HG03571 (cell line): Measurements from ENCODE around the gene KCNB1.

ENCODE experiments used
- ATAC-seq: cut with Tn5 transposase; IDR thresholded peaks from one replicate; pipeline ENCODE4 v1.9.1; 2021; ENCODE audit not compliant: unreplicated experiment

Gene KCNB1

GRCh38 chr20:49360242-49360968 lies 122.1 kb downstream of the KCNB1 start:
- no peak for ATAC-seq

- ATAC-seq, result no peak
Measured at GRCh38 chr20:49356676-49357075, 125.8 kb downstream of the KCNB1 start.

- no peak for ATAC-seq
Measured at GRCh38 chr20:49354673-49355072, 127.8 kb downstream of the KCNB1 start.

GRCh38 chr20:49353348-49353747 lies 129.1 kb downstream of the KCNB1 start:
- ATAC-seq, result no peak

- ATAC-seq, result no peak
Measured at GRCh38 chr20:49352751-49353150, 129.7 kb downstream of the KCNB1 start.

- no peak for ATAC-seq
Measured at GRCh38 chr20:49351775-49352174, 130.7 kb downstream of the KCNB1 start.

- ATAC-seq, result no peak
Measured at GRCh38 chr20:49349694-49350252, 132.7 kb downstream of the KCNB1 start.

GRCh38 chr20:49349078-49349477 lies 133.4 kb downstream of the KCNB1 start:
- ATAC-seq, result no peak

GRCh38 chr20:49348563-49348962 lies 133.9 kb downstream of the KCNB1 start:
- no peak for ATAC-seq

GRCh38 chr20:49347156-49347555 lies 135.3 kb downstream of the KCNB1 start:
- no peak for ATAC-seq

- no peak for ATAC-seq
Measured at GRCh38 chr20:49346682-49347081, 135.8 kb downstream of the KCNB1 start.

GRCh38 chr20:49345524-49345923 lies 136.9 kb downstream of the KCNB1 start:
- ATAC-seq, result no peak

GRCh38 chr20:49344975-49345374 lies 137.5 kb downstream of the KCNB1 start:
- no peak for ATAC-seq

GRCh38 chr20:49344140-49344539 lies 138.3 kb downstream of the KCNB1 start:
- no peak for ATAC-seq

- no peak for ATAC-seq
Measured at GRCh38 chr20:49343246-49343645, 139.2 kb downstream of the KCNB1 start.

- no peak for ATAC-seq
Measured at GRCh38 chr20:49340161-49340966, 142.1 kb downstream of the KCNB1 start.

- no peak for ATAC-seq
Measured at GRCh38 chr20:49339123-49339522, 143.3 kb downstream of the KCNB1 start.

- ATAC-seq, result no peak
Measured at GRCh38 chr20:49338061-49338460, 144.4 kb downstream of the KCNB1 start.

- no peak for ATAC-seq
Measured at GRCh38 chr20:49337357-49337756, 145.1 kb downstream of the KCNB1 start.

- ATAC-seq, result no peak
Measured at GRCh38 chr20:49336786-49337185, 145.7 kb downstream of the KCNB1 start.

GRCh38 chr20:49335476-49335875 lies 147.0 kb downstream of the KCNB1 start:
- no peak for ATAC-seq
